Osteocyte (in vitro differentiated cells): ENCODE measurements around the gene IGFBPL1. TPM values are rescaled to one million over a fixed set of nuclear protein-coding genes. Genes with fewer than 3 reads are reported as not detected.
"Not testable (repeated sequence)": the region's sequence is repeated elsewhere in the genome, so short reads cannot be mapped to it uniquely, and the experiment has no call there.

ENCODE experiments used
- DNase-seq: peaks from one replicate; pipeline ENCODE4 v3.0.0; 2021; ENCODE audit warnings: mixed read lengths; ENCODE audit not compliant: unreplicated experiment; ENCODE audit errors: extremely low spot score
- H3K27ac Mint-ChIP-seq: one replicate; pipeline ENCODE4 v1.8.0; 2021; ENCODE audit warnings: mild to moderate bottlenecking, mixed read lengths; ENCODE audit not compliant: unreplicated experiment
- H3K27me3 Mint-ChIP-seq: one replicate; pipeline ENCODE4 v1.8.0; 2021; ENCODE audit warnings: mixed read lengths; ENCODE audit not compliant: unreplicated experiment
- H3K36me3 Mint-ChIP-seq: one replicate; pipeline ENCODE4 v1.8.0; 2021; ENCODE audit warnings: mixed read lengths; ENCODE audit not compliant: unreplicated experiment
- H3K4me1 Mint-ChIP-seq: one replicate; pipeline ENCODE4 v1.8.0; 2021; ENCODE audit warnings: mixed read lengths; ENCODE audit not compliant: unreplicated experiment
- H3K4me3 Mint-ChIP-seq: one replicate; pipeline ENCODE4 v1.8.0; 2021; ENCODE audit warnings: mild to moderate bottlenecking, moderate library complexity, mixed read lengths; ENCODE audit not compliant: unreplicated experiment
- H3K9me3 Mint-ChIP-seq: one replicate; pipeline ENCODE4 v1.8.0; 2021; ENCODE audit warnings: mixed read lengths; ENCODE audit not compliant: unreplicated experiment
- total RNA-seq: library from RNA; stranded (reverse); gene quantifications from 2 replicates; pipeline ENCODE4 v1.2.1, GENCODE V29; 2021
- TF ChIP-seq, protein P1 (sequence below): fragments of 200-600 bp; sonication (generic); IDR thresholded peaks from 2 replicates; pipeline ENCODE4 v1.5.0; 2021; ENCODE audit warnings: antibody characterized with exemption, mild to moderate bottlenecking, moderate library complexity

Gene IGFBPL1
- total RNA-seq, 1 donor from 2014 or later, result 2.8 TPM

DNA sequence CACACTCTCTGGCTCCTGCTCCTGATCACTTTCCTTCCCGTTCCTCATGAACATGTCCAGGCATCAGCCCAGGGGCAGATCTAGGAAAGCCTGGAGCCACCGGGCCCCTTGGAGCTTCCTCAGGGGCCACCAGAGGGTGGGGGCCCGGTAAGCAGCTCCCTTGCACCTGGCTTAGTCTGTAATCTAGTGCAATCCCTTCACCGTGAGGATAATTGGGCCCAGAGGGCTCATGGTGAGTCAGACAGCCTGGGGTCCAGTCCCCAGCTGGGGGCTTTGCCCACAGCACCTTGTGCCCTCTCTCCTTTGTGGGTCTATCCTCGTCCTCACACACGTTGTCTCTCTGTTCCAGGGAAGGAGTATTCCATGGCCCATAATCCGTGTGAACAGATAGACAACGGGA is 42.1 kb downstream of the IGFBPL1 start:
- peaks cover 5% of the 10 kb centered on the region for H3K9me3 Mint-ChIP-seq
- no peak for DNase-seq
- no peaks in the 10 kb centered on the region for H3K27me3 Mint-ChIP-seq
- TF ChIP-seq, protein P1, sequence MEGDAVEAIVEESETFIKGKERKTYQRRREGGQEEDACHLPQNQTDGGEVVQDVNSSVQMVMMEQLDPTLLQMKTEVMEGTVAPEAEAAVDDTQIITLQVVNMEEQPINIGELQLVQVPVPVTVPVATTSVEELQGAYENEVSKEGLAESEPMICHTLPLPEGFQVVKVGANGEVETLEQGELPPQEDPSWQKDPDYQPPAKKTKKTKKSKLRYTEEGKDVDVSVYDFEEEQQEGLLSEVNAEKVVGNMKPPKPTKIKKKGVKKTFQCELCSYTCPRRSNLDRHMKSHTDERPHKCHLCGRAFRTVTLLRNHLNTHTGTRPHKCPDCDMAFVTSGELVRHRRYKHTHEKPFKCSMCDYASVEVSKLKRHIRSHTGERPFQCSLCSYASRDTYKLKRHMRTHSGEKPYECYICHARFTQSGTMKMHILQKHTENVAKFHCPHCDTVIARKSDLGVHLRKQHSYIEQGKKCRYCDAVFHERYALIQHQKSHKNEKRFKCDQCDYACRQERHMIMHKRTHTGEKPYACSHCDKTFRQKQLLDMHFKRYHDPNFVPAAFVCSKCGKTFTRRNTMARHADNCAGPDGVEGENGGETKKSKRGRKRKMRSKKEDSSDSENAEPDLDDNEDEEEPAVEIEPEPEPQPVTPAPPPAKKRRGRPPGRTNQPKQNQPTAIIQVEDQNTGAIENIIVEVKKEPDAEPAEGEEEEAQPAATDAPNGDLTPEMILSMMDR, result no peak
- H3K4me1 Mint-ChIP-seq, result peaks cover 28% of the 10 kb centered on the region
- no peak overlapping the region for H3K27ac Mint-ChIP-seq
- H3K36me3 Mint-ChIP-seq, result no peaks in the 10 kb centered on the region
- no peak overlapping the region for H3K4me3 Mint-ChIP-seq

DNA sequence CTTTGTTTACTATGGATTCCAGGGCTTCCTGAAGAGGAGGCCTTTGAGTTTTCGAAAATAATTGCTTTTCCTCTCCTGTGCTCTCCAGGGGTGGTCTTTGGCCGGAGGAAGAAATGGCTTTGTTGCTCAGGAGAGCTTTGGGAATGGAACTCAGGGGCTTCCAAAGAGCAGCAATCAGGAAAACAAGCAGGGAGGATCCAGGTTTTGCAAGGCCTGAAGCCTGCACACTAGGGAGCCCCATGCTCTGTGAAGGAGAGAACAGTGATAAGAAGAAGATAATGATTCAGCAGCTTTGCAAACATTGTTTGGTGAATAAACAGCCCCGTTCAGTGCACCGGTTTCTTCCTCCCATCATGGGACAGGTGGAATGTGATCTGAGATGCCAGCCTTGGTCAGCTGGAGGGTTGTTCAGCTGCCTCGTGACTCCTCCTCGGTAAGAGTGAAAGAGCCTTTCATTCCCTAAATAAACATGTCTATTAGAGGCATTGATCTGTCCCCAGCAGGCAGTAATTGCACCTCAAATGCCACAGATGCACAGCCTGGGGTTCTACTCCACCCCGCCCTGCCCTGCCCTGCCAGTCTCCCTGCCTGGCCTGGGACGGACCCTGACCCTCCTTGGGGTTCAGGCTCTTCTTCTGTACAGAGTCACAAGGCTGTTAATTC is 43.3 kb downstream of the IGFBPL1 start:
- Mint-ChIP-seq H3K36me3 (no peaks in the 10 kb centered on the region), H3K27me3 (no peaks in the 10 kb centered on the region), H3K27ac (peak overlapping the region; percentile 0), H3K4me1 (peaks cover 25% of the 10 kb centered on the region), H3K9me3 (peaks cover 5% of the 10 kb centered on the region), H3K4me3 (no peak overlapping the region)
- TF ChIP-seq, protein P1, result no peak
- DNase-seq, result no peak

DNA sequence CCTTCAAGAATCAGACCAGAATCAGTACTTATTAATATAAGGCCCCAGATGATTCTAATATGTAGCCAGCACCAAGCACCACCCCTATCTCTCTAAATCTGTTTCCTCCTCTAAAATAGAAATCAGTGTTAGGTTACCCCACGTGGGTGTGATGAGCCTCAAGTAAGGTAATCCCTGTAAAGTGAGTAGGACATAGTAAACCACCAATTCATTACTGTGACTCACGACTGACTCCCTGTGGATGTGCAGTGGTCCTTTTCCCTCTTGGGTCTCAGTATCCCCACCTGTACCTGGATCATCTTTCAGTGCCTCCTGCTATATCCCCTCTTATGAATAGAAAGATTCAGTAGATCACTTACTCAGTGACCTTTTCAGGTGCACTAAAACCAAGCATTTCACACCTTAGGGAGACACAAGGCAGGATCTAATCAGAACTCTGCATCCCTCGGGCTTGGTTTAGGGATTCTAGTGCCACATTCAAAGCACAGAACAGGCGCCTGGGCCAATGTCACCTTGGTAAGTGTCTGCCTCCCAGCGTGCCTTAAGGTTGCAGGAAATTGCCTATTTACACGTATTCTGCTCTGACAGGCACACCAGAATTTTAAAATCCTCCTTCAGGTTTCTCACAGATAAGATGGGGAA is 43.9 kb downstream of the IGFBPL1 start:
- no peak for DNase-seq
- peaks cover 5% of the 10 kb centered on the region for H3K9me3 Mint-ChIP-seq
- TF ChIP-seq, protein P1, result no peak
- H3K27ac Mint-ChIP-seq, result no peak overlapping the region
- H3K4me1 Mint-ChIP-seq, result peaks cover 25% of the 10 kb centered on the region
- peaks cover under 1% of the 10 kb centered on the region for H3K27me3 Mint-ChIP-seq
- H3K4me3 Mint-ChIP-seq, result no peak overlapping the region
- no peaks in the 10 kb centered on the region for H3K36me3 Mint-ChIP-seq

DNA sequence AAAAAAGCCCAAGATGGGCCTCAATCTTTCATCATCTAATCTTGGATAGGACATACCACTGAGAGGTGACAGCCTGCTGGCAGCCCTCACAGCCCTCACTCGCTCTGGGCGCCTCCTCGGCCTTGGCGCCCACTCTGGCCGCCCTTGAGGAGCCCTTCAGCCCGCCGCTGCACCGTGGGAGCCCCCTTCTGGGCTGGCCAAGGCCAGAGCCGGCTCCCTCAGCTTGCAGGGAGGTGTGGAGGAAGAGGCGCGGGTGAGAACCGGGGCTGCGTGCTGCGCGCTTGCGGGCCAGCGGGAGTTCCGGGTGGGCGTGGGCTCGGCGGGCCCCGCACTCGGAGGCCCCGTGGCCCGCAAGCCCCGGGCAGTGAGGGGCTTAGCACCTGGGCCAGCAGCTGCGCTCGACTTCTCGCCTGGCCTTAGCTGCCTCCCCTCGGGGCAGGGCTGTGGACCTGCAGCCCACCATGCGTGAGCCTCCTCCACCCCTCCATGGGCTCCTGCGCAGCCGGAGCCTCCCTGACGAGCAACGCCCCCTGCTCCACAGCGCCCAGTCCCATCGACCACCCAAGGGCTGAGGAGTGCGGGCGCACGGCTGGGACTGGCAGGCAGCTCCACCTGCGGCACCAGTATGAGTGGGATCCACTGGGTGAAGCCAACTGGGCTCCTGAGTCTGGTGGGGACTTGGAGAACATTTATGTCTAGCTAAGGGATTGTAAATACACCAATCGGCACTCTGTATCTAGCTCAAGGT is 46.7 kb downstream of the IGFBPL1 start:
- H3K27ac Mint-ChIP-seq, H3K36me3 Mint-ChIP-seq, DNase-seq, H3K4me3 Mint-ChIP-seq, H3K9me3 Mint-ChIP-seq: not testable (repeated sequence)
- Mint-ChIP-seq H3K27me3 (peaks cover 11% of the 10 kb centered on the region), H3K4me1 (peaks cover 15% of the 10 kb centered on the region)

DNA sequence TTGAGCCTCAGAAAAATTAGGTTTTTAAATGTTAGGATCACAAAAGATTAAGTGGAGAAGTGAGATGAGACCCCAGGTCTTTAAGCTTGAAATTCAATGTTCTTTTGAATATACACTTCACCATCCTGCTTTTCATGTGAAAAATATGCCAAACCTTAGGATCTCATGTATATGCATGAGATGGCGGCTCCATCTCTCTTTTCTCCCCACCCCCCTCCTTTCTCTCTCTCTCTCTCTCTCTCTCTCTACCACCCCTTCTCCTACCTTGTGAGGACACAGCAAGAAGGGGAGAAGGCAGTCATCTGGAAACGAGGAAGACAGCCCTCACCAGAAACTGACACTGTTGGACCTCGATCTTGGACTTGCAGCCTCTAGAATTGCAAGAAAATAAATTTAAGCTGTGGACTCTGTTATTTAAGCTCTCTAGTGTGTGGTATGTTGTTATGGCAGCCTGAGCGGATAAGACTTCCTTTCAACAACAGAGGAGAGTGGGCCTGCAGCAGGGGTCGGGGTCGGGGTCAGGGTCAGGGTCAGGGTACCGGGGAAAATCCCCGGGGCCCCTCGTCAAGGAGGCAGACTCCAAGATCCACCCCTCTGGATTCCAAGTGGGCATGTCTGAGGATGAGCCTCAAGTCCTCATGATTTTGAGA is 48.1 kb downstream of the IGFBPL1 start:
- no peak overlapping the region for H3K4me3 Mint-ChIP-seq
- H3K9me3 Mint-ChIP-seq, result no peaks in the 10 kb centered on the region
- no peak overlapping the region for H3K27ac Mint-ChIP-seq
- DNase-seq, result no peak
- peaks cover 5% of the 10 kb centered on the region for H3K4me1 Mint-ChIP-seq
- TF ChIP-seq, protein P1, result no peak
- no peaks in the 10 kb centered on the region for H3K36me3 Mint-ChIP-seq
- peaks cover 21% of the 10 kb centered on the region for H3K27me3 Mint-ChIP-seq
